Lower leg skin (tissue), 4 donors: Measurements from ENCODE around the gene GREB1L. TPM values are rescaled to one million over a fixed set of nuclear protein-coding genes. Genes with fewer than 3 reads are reported as not detected.

Experiments
- DNase-seq, 2 donors: peaks; one replicate each; pipeline ENCODE4 v3.0.0-alpha.2; 2019; ENCODE audit warnings: low spot score in 2 of 2
- H3K4me3 ChIP-seq: fragments of 200-600 bp; sonication (generic); 2 replicates; pipeline ENCODE4 v1.5.1; 2017; ENCODE audit warnings: mild to moderate bottlenecking, low read depth; ENCODE audit not compliant: poor library complexity, severe bottlenecking
- POLR2A ChIP-seq, 2 donors: fragments of 450-650 bp; IDR thresholded peaks; one replicate each; pipeline ENCODE4 v1.6.1; 2016 to 2017; ENCODE audit warnings: antibody characterized with exemption in 2 of 2, mild to moderate bottlenecking in 1 of 2, moderate library complexity in 1 of 2
- WGBS, 2 donors: methylation state at CpG; one replicate each; pipeline ENCODE4 v1.1.5; 2018; 5-methylcytosine and 5-hydroxymethylcytosine counted together
- intact Hi-C: fragments of 100-400 bp; cut with DNase I; formaldehyde crosslinking; loops from one replicate; pipeline ENCODE4 v1.15.0; 2023; ENCODE audit warnings: low total_unique reads
- total RNA-seq, 4 donors: library from RNA; depleted of rRNA; stranded (reverse); fragments of >200 nt; gene quantifications; one replicate each; pipeline ENCODE4 v1.1.0, GENCODE V29; 2016
- TF ChIP-seq, protein P1 (sequence below), 3 donors: fragments of 450-650 bp; IDR thresholded peaks; one replicate each; pipeline ENCODE4 v1.5.1; 2016; ENCODE audit warnings: antibody characterized with exemption in 3 of 3, mild to moderate bottlenecking in 3 of 3, moderate library complexity in 2 of 3

Gene GREB1L
- total RNA-seq, 4 donors from 2014 or later = 1.1 to 6.5 (median 4.0) TPM

DNA sequence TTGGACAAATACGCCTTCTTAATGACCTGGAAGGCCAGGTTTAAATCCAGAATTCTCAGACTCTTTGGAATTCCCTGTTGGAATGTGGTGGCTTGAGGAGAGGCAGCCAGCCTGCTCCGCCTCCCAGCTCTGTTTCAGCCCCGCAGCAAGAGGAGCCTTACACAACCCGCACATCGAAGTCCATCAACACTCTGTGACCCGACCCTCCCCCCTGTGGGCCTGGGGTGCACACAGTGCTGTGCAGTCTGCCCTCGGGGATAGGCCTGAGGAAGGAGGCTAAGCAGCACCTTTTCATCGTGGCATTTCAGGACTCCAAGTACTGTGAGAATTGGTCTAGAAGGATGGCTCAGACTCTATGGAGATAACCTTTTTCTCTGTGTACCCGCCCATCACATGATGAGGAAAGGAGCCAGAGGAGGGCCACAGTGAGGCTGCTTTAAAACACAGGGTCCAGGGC lies 73.7 kb downstream of the GREB1L start:
- DNase-seq = no peak
- no peak for TF ChIP-seq POLR2A (IDR thresholded peaks at IDR 0.05)
- TF ChIP-seq, protein P1, sequence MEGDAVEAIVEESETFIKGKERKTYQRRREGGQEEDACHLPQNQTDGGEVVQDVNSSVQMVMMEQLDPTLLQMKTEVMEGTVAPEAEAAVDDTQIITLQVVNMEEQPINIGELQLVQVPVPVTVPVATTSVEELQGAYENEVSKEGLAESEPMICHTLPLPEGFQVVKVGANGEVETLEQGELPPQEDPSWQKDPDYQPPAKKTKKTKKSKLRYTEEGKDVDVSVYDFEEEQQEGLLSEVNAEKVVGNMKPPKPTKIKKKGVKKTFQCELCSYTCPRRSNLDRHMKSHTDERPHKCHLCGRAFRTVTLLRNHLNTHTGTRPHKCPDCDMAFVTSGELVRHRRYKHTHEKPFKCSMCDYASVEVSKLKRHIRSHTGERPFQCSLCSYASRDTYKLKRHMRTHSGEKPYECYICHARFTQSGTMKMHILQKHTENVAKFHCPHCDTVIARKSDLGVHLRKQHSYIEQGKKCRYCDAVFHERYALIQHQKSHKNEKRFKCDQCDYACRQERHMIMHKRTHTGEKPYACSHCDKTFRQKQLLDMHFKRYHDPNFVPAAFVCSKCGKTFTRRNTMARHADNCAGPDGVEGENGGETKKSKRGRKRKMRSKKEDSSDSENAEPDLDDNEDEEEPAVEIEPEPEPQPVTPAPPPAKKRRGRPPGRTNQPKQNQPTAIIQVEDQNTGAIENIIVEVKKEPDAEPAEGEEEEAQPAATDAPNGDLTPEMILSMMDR (IDR thresholded peaks at IDR 0.05) = no peak
- intact Hi-C loops = no loop called here
- H3K4me3 ChIP-seq = no peak overlapping the region
- WGBS, 2 donors = 33 to 57% methylated on average over 9 of the region's 9 CpGs

DNA sequence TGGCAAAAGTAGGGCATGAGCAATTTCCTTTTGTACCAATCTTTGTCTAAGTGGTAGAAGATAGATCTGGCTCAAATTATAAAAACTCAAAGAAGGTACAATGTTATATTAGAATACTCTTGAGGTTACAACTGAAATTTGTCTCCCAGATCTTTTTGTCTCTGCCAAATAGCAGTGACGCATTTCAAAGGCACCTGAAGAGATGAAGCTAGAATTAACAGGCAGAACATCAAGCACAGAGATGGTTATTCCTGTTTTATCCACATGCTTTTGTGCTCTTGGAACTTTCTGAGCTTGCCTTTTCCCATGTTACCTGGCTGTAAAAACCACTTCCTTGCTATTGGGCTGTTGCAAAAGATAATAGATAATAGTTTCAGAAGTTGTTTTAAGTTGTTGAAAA lies 74.3 kb downstream of the GREB1L start:
- no peak for DNase-seq
- no peak overlapping the region for H3K4me3 ChIP-seq
- TF ChIP-seq POLR2A (IDR thresholded peaks at IDR 0.05) = no peak
- TF ChIP-seq, protein P1 (IDR thresholded peaks at IDR 0.05) = no peak
- intact Hi-C loops = no loop called here
- 54 to 62% methylated on average over 1 of the region's 1 CpG for WGBS, 2 donors

- no peak for TF ChIP-seq POLR2A (IDR thresholded peaks at IDR 0.05)
- TF ChIP-seq, protein P1 (IDR thresholded peaks at IDR 0.05) = no peak
- DNase-seq = no peak
- no peak overlapping the region for H3K4me3 ChIP-seq
- intact Hi-C loops = no loop called here
- 55 to 64% methylated on average over 3 of the region's 3 CpGs for WGBS, 2 donors
These were observed 79.7 kb downstream of the GREB1L start for GRCh38 chr18:21321711-21322110.

DNA sequence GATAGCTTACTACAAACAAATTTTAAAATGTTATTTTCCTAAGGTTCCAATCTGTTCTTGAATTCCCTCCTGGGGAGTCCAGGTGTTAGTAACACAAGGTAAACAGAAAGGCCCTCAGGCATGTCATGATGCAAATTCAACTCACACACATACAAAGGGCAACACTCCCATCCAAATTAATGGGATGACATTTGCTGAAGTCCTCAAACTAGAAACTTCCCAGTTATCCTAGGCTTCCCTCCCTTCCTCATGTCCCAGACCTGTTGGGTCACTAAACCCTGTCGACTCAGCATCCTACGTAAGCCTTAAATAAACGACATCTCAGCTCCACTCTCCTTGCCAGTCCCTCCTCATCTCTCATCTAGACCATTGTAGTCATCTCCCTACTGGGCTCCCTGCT lies 85.1 kb downstream of the GREB1L start:
- DNase-seq = no peak
- no peak for TF ChIP-seq POLR2A (IDR thresholded peaks at IDR 0.05)
- TF ChIP-seq, protein P1 (IDR thresholded peaks at IDR 0.05) = no peak
- H3K4me3 ChIP-seq = no peak overlapping the region
- WGBS, 2 donors = 57 to 68% methylated on average over 3 of the region's 3 CpGs
- intact Hi-C loops = no loop called here

- peak in 1 of 2 donors; percentile 37 for DNase-seq
- 66 to 67% methylated on average over 6 of the region's 6 CpGs for WGBS, 2 donors
- TF ChIP-seq, protein P1 (IDR thresholded peaks at IDR 0.05) = no peak
- no peak for TF ChIP-seq POLR2A (IDR thresholded peaks at IDR 0.05)
- intact Hi-C loops = loop anchor here (10.0 kb wide), 1 partner anchor 55 kb away; no protein-coding TSS in a partner anchor
- no peak overlapping the region for H3K4me3 ChIP-seq
These were observed 88.2 kb downstream of the GREB1L start for GRCh38 chr18:21330122-21330701.

GRCh38 chr18:21331065-21331464 lies 89.0 kb downstream of the GREB1L start:
- no peak overlapping the region for H3K4me3 ChIP-seq
- TF ChIP-seq POLR2A (IDR thresholded peaks at IDR 0.05) = no peak
- TF ChIP-seq, protein P1 (IDR thresholded peaks at IDR 0.05) = no peak
- 30 to 38% methylated on average over 2 of the region's 2 CpGs for WGBS, 2 donors
- intact Hi-C loops = loop anchor here (10.0 kb wide), 1 partner anchor 54 kb away; no protein-coding TSS in a partner anchor
- DNase-seq = no peak
